ENCODE measurements around the gene TMCC3. TPM values are rescaled to one million over a fixed set of nuclear protein-coding genes. Genes with fewer than 3 reads are reported as not detected.
"Not testable (repeated sequence)": the region's sequence is repeated elsewhere in the genome, so short reads cannot be mapped to it uniquely, and the experiment has no call there.

Gene TMCC3
- total RNA-seq, 1 donor, result 0.72 TPM

GRCh38 chr12:94557746-94558295 lies 92.5 kb downstream of the TMCC3 start:
- DNase-seq (ENCODE audit: low read depth), result no peak
- TF ChIP-seq CTCF (IDR thresholded peaks at IDR 0.05; ENCODE audit: insufficient read depth, low read length), result no peak
- no peak overlapping the region for H3K4me3 ChIP-seq (ENCODE audit: low read depth, low read length)

GRCh38 chr12:94555687-94556086 lies 94.7 kb downstream of the TMCC3 start:
- DNase-seq (ENCODE audit: low read depth), result no peak
- TF ChIP-seq CTCF (IDR thresholded peaks at IDR 0.05; ENCODE audit: insufficient read depth, low read length), result no peak
- no peak overlapping the region for H3K4me3 ChIP-seq (ENCODE audit: low read depth, low read length)

GRCh38 chr12:94553875-94554274 lies 96.5 kb downstream of the TMCC3 start:
- DNase-seq (ENCODE audit: low read depth), result no peak
- no peak overlapping the region for H3K4me3 ChIP-seq (ENCODE audit: low read depth, low read length)
- no peak for TF ChIP-seq CTCF (IDR thresholded peaks at IDR 0.05; ENCODE audit: insufficient read depth, low read length)

- TF ChIP-seq CTCF (IDR thresholded peaks at IDR 0.05; ENCODE audit: insufficient read depth, low read length), result no peak
- peak; percentile 88 for DNase-seq (ENCODE audit: low read depth)
- H3K4me3 ChIP-seq (ENCODE audit: low read depth, low read length), result no peak overlapping the region
Measured at GRCh38 chr12:94553130-94553519, 97.2 kb downstream of the TMCC3 start.

- H3K4me3 ChIP-seq (ENCODE audit: low read depth, low read length), result no peak overlapping the region
- DNase-seq (ENCODE audit: low read depth), result no peak
- TF ChIP-seq CTCF (IDR thresholded peaks at IDR 0.05; ENCODE audit: insufficient read depth, low read length), result no peak
Measured at GRCh38 chr12:94551810-94552209, 98.5 kb downstream of the TMCC3 start.

DNA sequence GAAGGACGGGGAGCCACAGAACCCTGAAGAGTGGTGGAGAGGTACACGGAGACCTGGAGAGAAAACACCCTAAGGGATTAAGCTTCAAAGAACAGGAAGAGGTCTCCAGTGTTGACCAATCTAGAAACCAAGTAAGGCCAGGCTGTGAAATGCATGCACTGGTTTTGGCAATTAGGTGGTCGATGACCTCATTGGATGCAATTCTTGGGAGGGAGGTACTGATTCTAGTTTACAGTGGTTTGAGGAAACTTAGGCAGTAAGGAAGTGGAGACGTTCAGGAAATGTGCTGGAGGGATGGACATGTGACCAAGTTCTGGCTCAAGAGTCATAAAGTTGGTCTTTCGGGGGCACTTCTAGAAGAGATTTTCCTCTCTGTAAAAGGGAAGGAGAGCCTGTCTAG lies 99.4 kb downstream of the TMCC3 start:
- DNase-seq (ENCODE audit: low read depth), result no peak
- no peak overlapping the region for H3K4me3 ChIP-seq (ENCODE audit: low read depth, low read length)
- TF ChIP-seq CTCF (IDR thresholded peaks at IDR 0.05; ENCODE audit: insufficient read depth, low read length), result no peak

GRCh38 chr12:94548833-94549232 lies 101.5 kb downstream of the TMCC3 start:
- not testable (repeated sequence) for H3K4me3 ChIP-seq (ENCODE audit: low read depth, low read length); DNase-seq (ENCODE audit: low read depth)

All from fibroblast of the aortic adventitia (primary cell).